Liver (tissue), 9 donors: Measurements from ENCODE around the gene SLC39A12. TPM values are rescaled to one million over a fixed set of nuclear protein-coding genes. Genes with fewer than 3 reads are reported as not detected.

Source experiments
- DNase-seq: peaks from one replicate; pipeline ENCODE4 v3.0.0-alpha.2; 2017; ENCODE audit warnings: low spot score
- H3K27ac ChIP-seq, 2 donors: one replicate each; pipeline ENCODE4 v1.7.0; 2013; ENCODE audit warnings: inconsistent platforms in 2 of 2, low read length in 2 of 2, control low read depth in 1 of 2, low read depth in 1 of 2, mild to moderate bottlenecking in 1 of 2
- H3K27me3 ChIP-seq, 4 donors: one replicate each; pipeline versions ENCODE4 v1.6.1 to v1.7.0; 2013; ENCODE audit warnings: low read length in 3 of 4, inconsistent platforms in 1 of 4, mild to moderate bottlenecking in 1 of 4, moderate library complexity in 1 of 4; ENCODE audit not compliant: control insufficient read depth in 4 of 4, insufficient read depth in 4 of 4
- H3K36me3 ChIP-seq, 4 donors: one replicate each; pipeline versions ENCODE4 v1.6.1 to v1.7.0; 2013; ENCODE audit warnings: low read length in 3 of 4, mild to moderate bottlenecking in 3 of 4, low read depth in 1 of 4, moderate library complexity in 1 of 4; ENCODE audit not compliant: control insufficient read depth in 4 of 4, insufficient read depth in 3 of 4
- H3K4me1 ChIP-seq, 4 donors: one replicate each; pipeline versions ENCODE4 v1.6.1 to v1.7.0; 2013; ENCODE audit warnings: low read length in 3 of 4, mild to moderate bottlenecking in 3 of 4, moderate library complexity in 1 of 4; ENCODE audit not compliant: control insufficient read depth in 4 of 4, insufficient read depth in 4 of 4
- H3K4me3 ChIP-seq, 3 donors: one replicate each; pipeline versions ENCODE4 v1.6.1 to v1.7.0; 2013; ENCODE audit warnings: low read length in 3 of 3, control low read depth in 1 of 3, low read depth in 1 of 3, mild to moderate bottlenecking in 1 of 3
- H3K9ac ChIP-seq, 2 donors: one replicate each; pipeline ENCODE4 v1.7.0; 2013; ENCODE audit warnings: low read length in 2 of 2, mild to moderate bottlenecking in 2 of 2, moderate library complexity in 2 of 2, control low read depth in 1 of 2, low read depth in 1 of 2
- H3K9me3 ChIP-seq, 4 donors: one replicate each; pipeline versions ENCODE4 v1.6.1 to v1.7.0; 2013; ENCODE audit warnings: low read length in 3 of 4; ENCODE audit not compliant: control insufficient read depth in 4 of 4
- ATF3 ChIP-seq: IDR thresholded peaks from 2 replicates; pipeline ENCODE4 v1.6.1; 2016; ENCODE audit warnings: antibody characterized with exemption
- CTCF ChIP-seq: fragments of 150-350 bp; IDR thresholded peaks from 2 replicates; pipeline ENCODE4 v1.5.1; 2017; ENCODE audit warnings: improper control_type of control experiment, low read depth, low read length; ENCODE audit not compliant: missing input control
- EGR1 ChIP-seq, 2 donors: IDR thresholded peaks; 2 replicates each; pipeline ENCODE4 v1.6.1; 2016 to 2018; ENCODE audit warnings: antibody characterized with exemption in 2 of 2, low read depth in 2 of 2
- FOXA1 ChIP-seq: IDR thresholded peaks from 2 replicates; pipeline ENCODE4 v1.6.1; 2016; ENCODE audit warnings: antibody characterized with exemption
- FOXA2 ChIP-seq: IDR thresholded peaks from 2 replicates; pipeline ENCODE4 v1.6.1; 2016; ENCODE audit warnings: antibody characterized with exemption
- GABPA ChIP-seq, 2 donors: IDR thresholded peaks in 1 of 2; conservative IDR thresholded peaks in 1 of 2; 2 replicates each; pipeline ENCODE4 v1.6.1; 2016; ENCODE audit warnings: antibody characterized with exemption in 2 of 2, mild to moderate bottlenecking in 1 of 2, moderate library complexity in 1 of 2
- HNF4A ChIP-seq, 2 donors: conservative IDR thresholded peaks; 2 replicates each; pipeline ENCODE4 v1.6.1; 2016; ENCODE audit warnings: antibody characterized with exemption in 2 of 2, mild to moderate bottlenecking in 2 of 2
- NR2F2 ChIP-seq: IDR thresholded peaks from 2 replicates; pipeline ENCODE4 v1.6.1; 2016; ENCODE audit warnings: antibody characterized with exemption
- RAD21 ChIP-seq, 2 donors: IDR thresholded peaks; 2 replicates each; pipeline ENCODE4 v1.6.1; 2016; ENCODE audit warnings: antibody characterized with exemption in 2 of 2, mild to moderate bottlenecking in 2 of 2
- REST ChIP-seq: IDR thresholded peaks from 2 replicates; pipeline ENCODE4 v1.6.1; 2016; ENCODE audit warnings: antibody characterized with exemption, mild to moderate bottlenecking
- RXRA ChIP-seq, 2 donors: IDR thresholded peaks; 2 replicates each; pipeline ENCODE4 v1.6.1; 2017 to 2018; ENCODE audit warnings: antibody characterized with exemption in 2 of 2, mild to moderate bottlenecking in 1 of 2
- SP1 ChIP-seq: IDR thresholded peaks from 2 replicates; pipeline ENCODE4 v1.6.1; 2018; ENCODE audit warnings: antibody characterized with exemption, mild to moderate bottlenecking
- TAF1 ChIP-seq: conservative IDR thresholded peaks from 2 replicates; pipeline ENCODE4 v1.6.1; 2016; ENCODE audit warnings: antibody characterized with exemption, mild to moderate bottlenecking
- YY1 ChIP-seq: IDR thresholded peaks from 2 replicates; pipeline ENCODE4 v1.6.1; 2016; ENCODE audit warnings: antibody characterized with exemption, mild to moderate bottlenecking
- ZBTB33 ChIP-seq: IDR thresholded peaks from 2 replicates; pipeline ENCODE4 v1.6.1; 2016; ENCODE audit warnings: antibody characterized with exemption
- WGBS: extraction: QIAGEN DNeasy Blood & Tissue Kit; methylation state at CpG from one replicate; pipeline ENCODE4 v1.1.7; 2013; 5-methylcytosine and 5-hydroxymethylcytosine counted together
- polyA plus RNA-seq, 2 donors: library from polyadenylated mRNA; stranded (reverse) in 1 of 2; unstranded in 1 of 2; fragments of 200-250 nt in 1 of 2; fragments of >200 nt in 1 of 2; fragmentation: Nextera tagmentation in 1 of 2; extraction: Ambion mirVana in 1 of 2; gene quantifications; one replicate each; pipeline versions ENCODE4 v1.2.1 to v1.2.3, GENCODE V29; 2013 to 2015
- total RNA-seq, 2 donors: library from RNA; depleted of rRNA; stranded (reverse); fragments of >200 nt; gene quantifications; one replicate each; pipeline ENCODE4 v1.2.3, GENCODE V29; 2014
- donor health status: healthy.
- donor health status: healthy.
- donor health status: healthy.
- donor health status: healthy.
- donor health status: healthy.

SLC39A12 gene
- total and polyA plus RNA-seq, 4 donors = 0.05 to 0.08 TPM; not detected in 2

GRCh38 chr10:17980846-17981565 is 29.3 kb downstream of the SLC39A12 start:
- Histone ChIP-seq H3K9me3 (no peaks in the 10 kb centered on the region), H3K27ac (no peak overlapping the region), H3K4me1 (no peaks in the 10 kb centered on the region), H3K4me3 (no peak overlapping the region), H3K36me3 (no peaks in the 10 kb centered on the region), H3K9ac (no peak overlapping the region), H3K27me3 (peaks cover 0 to 2% (median 0%) of the 10 kb centered on the region in 4 donors)
- 75% methylated on average over 6 of the region's 6 CpGs for WGBS
- DNase-seq = no peak
- no peak for TF ChIP-seq ZBTB33
- TF ChIP-seq ATF3 = no peak
- no peak for TF ChIP-seq CTCF
- no peak for TF ChIP-seq FOXA2
- no peak for TF ChIP-seq REST
- TF ChIP-seq RAD21 (IDR thresholded peaks at IDR 0.05) = no peak
- TF ChIP-seq YY1 = no peak
- no peak for TF ChIP-seq FOXA1

GRCh38 chr10:17981766-17982380 is 30.2 kb downstream of the SLC39A12 start:
- no peaks in the 10 kb centered on the region for H3K36me3 ChIP-seq
- TF ChIP-seq FOXA2 = no peak
- no peak for TF ChIP-seq ZBTB33
- TF ChIP-seq REST = no peak
- no peak for TF ChIP-seq EGR1 (IDR thresholded peaks at IDR 0.05; ENCODE audit: low read depth in 2 of 2)
- TF ChIP-seq GABPA (IDR thresholded peaks at IDR 0.05 in 1 of 2, conservative IDR thresholded peaks at IDR 0.05 in 1 of 2) = no peak
- no peak for TF ChIP-seq HNF4A (conservative IDR thresholded peaks at IDR 0.05)
- no peak for TF ChIP-seq TAF1
- TF ChIP-seq SP1 = no peak
- no peak for TF ChIP-seq NR2F2
- TF ChIP-seq YY1 = no peak
- TF ChIP-seq RXRA (IDR thresholded peaks at IDR 0.05) = no peak
- H3K27me3 ChIP-seq = peaks cover 0 to 2% (median 0%) of the 10 kb centered on the region in 4 donors
- H3K9me3 ChIP-seq = no peaks in the 10 kb centered on the region
- H3K27ac ChIP-seq = no peak overlapping the region
- no peak overlapping the region for H3K9ac ChIP-seq
- WGBS = 82% methylated on average over 1 of the region's 1 CpG
- H3K4me3 ChIP-seq = no peak overlapping the region
- DNase-seq = no peak
- no peaks in the 10 kb centered on the region for H3K4me1 ChIP-seq
